Stromal cell of bone marrow (primary cell): Measurements from ENCODE around the gene SDK1.
"Not testable (repeated sequence)": the region's sequence is repeated elsewhere in the genome, so short reads cannot be mapped to it uniquely, and the experiment has no call there.

ENCODE experiments used
- DNase-seq: peaks from one replicate; pipeline ENCODE4 v3.0.0-alpha.2; 2012; ENCODE audit warnings: low read depth

The SDK1 gene

GRCh38 chr7:3725155-3726059 is 424.4 kb downstream of the SDK1 start:
- no peak for DNase-seq

DNA sequence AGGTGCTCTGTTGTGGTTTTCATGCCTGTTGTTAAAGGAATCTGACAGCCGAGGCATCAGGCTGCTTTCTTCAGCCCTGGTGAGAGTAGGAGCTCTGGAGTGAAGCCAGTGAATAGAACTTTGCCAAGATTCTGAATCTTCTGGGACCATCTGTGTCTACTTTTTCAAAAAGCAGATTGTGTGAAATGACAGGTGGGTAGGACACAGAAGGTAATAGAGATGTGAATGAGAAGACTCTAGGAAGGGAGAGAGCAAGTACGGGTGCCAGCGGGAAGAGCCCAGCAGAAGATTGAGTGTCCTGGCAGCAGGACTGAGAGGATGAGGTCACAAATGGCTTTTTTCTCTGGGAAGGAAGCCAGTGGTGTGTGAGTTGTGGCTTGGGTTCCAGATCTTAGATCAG is 429.2 kb downstream of the SDK1 start:
- DNase-seq: no peak

DNA sequence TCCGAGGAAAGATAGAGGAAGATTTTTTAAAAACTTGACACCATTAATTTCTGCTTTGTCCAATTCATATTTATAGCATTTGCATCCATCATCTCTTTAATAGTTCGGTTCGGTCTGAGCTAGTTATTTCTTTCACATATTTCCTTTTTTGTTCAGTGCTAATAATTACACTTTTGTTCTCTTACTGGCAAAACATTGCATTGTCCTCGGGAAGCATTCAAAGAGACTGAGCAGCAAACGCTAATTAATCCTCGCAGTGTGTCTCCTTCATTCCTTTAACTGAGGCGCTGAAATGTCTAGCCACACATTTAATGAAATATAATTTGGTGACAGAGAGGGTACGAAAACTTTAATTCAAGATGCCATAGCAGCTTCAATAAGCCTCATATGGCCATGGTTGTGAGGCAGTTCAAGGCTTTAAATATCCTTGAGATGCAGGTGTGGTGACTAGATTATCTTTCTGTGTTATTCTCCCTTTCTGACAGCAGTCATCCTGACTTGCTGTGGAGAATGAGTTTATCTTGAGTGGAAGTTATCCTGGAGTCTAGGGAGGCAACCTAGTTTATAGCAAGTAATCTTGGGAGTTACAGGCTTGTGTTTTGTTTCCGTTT is 431.4 kb downstream of the SDK1 start:
- no peak for DNase-seq

DNA sequence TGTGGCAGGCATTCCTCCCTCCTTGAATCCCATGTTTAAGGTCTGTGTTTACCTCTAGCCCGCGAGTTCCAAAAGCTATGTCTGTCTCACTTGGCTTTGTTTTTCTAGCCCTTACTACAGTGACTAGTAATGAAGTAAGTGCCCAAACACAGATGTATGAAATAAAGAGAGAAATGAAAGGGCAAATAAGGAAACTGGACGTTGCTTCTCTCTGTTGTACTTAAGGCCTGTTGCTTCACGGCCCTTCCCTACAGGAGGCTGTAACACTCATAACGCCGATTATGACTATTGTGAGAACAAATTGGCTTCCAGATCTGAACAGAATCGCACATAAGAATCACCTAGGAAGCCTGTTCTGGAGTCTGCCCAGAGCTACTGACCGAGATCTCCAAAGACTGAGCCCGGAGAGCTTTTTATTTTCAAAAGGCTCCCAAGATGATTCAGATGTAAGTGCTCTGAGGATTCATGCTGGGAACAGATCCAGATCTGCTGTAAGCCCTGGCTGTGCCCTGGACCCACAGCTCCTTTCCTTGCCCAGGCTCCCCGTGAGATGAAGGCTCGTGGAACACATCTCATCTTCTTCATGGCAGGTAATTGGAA is 432.6 kb downstream of the SDK1 start:
- DNase-seq: no peak

GRCh38 chr7:3738964-3739363 is 437.9 kb downstream of the SDK1 start:
- no peak for DNase-seq

- no peak for DNase-seq
Measured at GRCh38 chr7:3739983-3740382, 438.9 kb downstream of the SDK1 start.

DNA sequence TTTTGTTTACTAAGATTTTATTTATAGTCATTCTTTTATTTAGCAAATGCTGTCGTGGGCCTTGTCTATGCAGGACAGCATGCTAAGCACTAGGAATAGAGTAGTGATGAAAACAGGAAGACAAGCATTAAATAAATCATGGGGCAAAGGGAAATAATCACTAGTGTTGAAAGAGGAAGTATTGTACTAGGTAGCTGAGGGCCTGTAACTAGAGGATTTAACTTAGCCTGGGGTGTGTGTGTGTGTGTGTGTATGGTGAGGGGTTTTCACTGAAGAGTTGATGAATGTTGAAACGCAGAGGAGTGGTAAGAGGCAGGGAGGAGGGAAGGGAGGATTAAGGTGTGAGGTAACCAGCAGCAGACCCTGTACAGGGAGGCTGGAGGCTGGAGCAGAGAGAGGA is 446.4 kb downstream of the SDK1 start:
- no peak for DNase-seq

DNA sequence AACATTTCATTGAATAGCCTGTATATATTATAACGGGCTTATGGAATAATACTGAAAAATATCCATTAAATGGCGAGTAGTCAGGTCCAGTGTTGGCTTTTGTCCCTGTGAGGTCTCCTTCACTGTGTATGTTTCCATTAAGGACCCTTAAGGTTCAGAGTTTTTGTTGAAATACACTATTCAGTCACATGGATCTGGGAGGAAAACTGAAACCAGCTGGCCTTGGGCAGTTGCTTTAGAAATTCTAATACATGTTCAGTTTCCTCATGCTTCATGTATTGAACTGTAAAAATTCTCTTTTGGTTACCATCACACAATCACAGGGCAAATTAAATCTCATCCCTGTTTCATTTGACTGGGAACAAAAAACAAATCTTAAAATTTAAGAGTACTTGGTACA is 447.3 kb downstream of the SDK1 start:
- DNase-seq: no peak

DNA sequence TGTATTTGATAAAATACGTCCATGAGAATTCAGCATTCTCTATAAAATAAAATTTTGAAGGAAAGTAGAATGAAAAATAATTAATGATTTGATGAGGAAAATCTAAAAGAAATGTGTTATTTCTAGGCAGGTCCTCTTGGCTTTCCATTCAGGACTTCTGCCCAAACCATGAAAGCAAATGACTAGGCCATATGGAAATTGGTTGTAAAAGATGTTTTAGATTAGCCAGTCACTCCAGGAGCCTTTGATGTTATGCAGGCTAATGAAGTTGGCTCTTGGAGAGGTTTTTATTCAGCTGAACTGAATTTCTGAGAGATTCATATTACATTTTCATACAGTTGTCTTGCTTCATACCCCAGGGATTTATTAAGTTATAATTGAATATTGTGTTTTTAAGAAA is 452.8 kb downstream of the SDK1 start:
- DNase-seq: no peak

DNA sequence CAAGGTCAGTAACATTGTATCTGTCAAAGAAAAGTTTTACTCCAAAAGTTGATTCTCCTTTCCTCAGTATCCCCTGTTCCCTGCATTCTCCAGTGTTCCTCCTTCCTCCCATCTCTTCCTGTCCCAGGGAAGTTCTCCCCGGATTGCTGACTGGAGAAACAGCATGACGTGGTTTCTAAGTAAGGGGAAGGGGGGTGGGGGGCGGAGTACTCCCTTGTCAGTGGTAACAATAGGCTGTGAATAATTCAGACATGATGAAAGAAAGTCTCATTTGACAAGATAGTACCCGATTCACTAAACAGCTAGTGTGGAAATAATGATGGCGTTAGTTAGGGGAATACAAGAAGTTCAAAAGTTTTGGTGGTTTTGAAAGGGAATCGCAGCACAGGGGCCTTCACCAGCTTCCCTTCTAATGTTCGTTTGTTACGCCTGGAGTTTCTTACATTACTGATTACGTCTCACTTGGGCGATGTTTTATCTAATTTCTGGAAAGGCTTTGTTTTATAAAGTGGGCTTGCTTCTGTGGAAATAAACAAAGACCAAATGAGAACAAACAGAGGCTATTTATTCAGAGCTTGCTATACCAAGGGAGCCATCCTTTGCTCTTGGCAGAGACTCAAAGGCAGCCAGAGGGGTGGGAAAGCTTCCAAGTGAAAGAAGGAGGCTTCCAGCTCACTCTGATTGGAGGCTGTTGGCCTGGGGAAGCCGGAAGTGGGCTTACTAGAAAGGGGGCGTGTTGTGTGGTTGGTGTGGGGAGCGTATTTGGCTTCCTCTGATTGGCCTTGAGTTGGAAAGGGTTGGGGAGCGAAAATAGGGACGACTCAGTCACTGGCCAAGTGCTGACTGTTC is 453.7 kb downstream of the SDK1 start:
- DNase-seq: no peak

- not testable (repeated sequence) for DNase-seq
Measured at GRCh38 chr7:3755778-3756453, 454.9 kb downstream of the SDK1 start.

DNA sequence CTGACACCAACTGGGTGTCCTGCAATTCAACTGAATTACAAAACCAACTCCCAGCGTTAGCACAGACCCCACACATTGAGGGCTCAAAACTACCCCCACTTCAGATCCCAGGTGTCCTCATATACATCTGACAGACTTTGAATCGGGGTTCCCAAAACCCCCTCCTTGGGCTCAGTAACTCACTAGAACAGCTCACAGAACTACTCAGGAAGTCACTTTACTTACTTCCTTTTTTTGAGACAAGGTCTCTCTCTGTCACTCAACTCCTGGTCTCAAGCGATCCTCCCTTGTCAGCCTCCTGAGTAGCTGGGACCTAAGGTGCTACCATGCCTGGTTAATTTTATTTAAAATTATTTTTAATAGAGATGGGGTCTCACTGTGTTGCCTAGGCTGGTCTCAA is 456.0 kb downstream of the SDK1 start:
- no peak for DNase-seq

GRCh38 chr7:3760651-3761050 is 459.6 kb downstream of the SDK1 start:
- DNase-seq: no peak

DNA sequence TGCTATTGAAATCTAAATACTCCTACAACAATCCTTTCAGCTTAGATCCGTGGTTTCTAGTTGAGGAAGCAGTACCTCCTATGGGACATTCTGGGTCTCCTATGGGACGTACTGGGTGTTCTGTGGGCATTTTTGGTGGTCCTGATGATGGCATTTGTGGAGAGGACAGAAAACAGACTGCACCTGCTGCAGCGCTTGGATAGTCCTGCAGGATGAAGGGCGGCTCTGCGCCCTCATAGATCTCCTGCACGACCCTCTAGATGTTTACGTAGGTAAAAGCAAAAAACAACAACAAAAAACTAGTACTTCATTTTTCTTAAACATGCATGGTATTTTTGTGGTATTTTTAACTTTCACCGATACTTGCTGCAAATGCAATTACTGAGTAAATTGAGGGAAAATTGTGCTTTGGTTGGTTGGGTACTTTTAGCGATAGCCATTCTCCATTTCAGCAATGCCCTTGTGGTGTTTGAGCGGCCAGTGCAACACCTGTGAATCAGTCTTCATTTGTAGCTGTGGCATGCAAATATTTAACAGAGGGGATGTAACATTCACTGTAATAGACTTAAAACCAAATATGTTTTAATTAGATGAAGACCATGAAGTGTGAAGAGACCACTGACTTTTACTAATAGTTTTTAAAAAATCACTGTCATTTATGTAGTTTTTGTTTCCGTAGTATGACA is 461.2 kb downstream of the SDK1 start:
- DNase-seq: no peak

- no peak for DNase-seq
Measured at GRCh38 chr7:3767917-3768777, 467.1 kb downstream of the SDK1 start.

DNA sequence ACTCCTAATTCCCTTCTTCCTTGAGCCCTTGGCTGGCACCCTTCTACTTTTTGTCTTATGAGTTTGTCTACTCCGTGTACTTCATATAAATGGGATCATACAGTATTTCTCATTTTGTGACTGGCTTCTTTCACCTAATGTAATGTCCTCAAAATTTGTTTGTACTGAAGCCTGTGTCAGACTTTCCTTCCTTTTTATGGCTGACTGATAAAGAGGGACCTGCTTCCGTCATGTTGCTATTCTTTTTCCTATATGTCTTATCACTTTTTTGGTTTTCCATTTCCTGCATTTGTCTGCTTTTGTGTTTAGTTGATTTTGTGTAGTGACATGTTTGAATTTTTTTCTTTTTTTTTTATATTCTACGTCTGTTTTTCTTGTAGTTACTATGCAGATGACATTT is 470.9 kb downstream of the SDK1 start:
- DNase-seq: no peak

- DNase-seq: no peak
Measured at GRCh38 chr7:3778345-3778744, 477.3 kb downstream of the SDK1 start.

DNA sequence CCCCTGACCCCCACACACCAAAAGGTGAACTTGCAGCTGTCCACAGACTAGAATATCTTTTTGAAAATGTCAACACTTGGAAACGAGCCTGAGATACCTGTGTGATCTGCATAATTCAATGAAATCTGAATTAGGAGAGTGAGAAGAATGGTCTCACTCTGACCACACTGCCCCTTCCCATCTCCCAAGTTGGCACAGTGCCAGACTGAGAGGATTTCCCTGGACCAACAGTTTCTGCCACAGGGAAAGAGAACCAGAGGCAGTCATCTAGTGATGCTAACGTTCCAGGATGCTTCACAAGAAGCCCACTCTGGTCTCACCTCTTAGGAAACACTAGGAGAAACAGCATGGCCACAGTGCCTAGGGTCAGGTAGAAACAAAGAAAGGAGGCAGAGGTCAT is 479.0 kb downstream of the SDK1 start:
- no peak for DNase-seq

DNA sequence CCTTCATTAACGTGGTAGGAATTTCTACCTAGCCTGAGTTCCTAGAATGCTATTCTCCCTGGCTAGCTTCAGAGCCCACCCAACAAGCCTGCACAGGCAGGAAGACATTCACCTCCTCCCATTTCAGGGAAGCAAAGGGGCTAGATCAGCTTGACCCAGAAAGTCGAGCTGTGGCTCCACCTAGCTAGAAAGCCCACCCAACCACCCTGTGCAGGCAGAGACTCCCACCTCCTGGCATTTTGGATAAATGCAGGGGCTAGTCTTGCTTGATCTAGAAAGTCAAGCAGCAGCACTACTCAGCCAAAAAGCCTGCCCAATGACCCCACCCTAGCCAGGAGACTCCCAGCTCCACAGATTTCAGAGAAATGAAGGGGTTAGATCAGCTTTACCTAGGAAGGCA is 479.5 kb downstream of the SDK1 start:
- DNase-seq: no peak

GRCh38 chr7:3781607-3782006 is 480.6 kb downstream of the SDK1 start:
- no peak for DNase-seq
